Measurements from ENCODE around the gene MUC2.

The MUC2 gene

DNA sequence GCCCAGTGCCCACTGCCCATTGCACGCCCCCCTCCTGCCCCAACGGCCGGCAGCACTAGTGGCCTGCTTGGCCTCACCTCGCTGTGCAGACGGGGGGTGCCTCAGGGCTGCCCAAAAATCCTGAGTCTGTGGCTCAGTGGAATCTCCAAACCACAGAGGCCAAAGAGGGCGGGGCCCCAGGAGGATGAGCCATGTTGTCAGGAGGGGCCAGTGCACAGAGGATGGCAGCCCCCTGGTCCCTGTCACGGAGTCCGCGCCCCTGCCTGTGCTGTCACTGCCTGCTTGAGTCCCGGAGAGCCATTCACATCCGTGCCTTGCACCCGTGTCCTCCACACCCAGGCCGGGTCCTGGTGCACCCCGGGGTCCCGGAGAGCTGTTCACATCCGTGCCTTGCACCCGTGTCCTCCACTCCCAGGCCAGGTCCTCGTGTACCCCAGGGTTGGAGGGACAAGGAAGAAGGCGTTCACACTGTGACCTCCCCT, 46.7 kb downstream of the MUC2 start:
- no peak overlapping the region for H3K4me2 ChIP-seq (ENCODE audit: low read depth, low read length, poor library complexity, severe bottlenecking)
- no peaks in the 10 kb centered on the region for H3K4me1 ChIP-seq (ENCODE audit: insufficient read depth, low read length, poor library complexity, severe bottlenecking)
- no peaks in the 10 kb centered on the region for H3F3A ChIP-seq (ENCODE audit: low read depth)
- H3K36me3 ChIP-seq (ENCODE audit: insufficient read depth, low read length), result no peaks in the 10 kb centered on the region
- no peaks in the 10 kb centered on the region for H3K9me2 ChIP-seq (replicated peaks; ENCODE audit: low read depth, low read length)
- H3K79me2 ChIP-seq (ENCODE audit: insufficient read depth, low read length), result no peaks in the 10 kb centered on the region
- H3K4me3 ChIP-seq (ENCODE audit: low read length, poor library complexity, severe bottlenecking), result no peak overlapping the region
- H3K27me3 ChIP-seq (ENCODE audit: insufficient read depth, low read length, poor library complexity, severe bottlenecking), result no peaks in the 10 kb centered on the region
- no peak overlapping the region for H2AFZ ChIP-seq (ENCODE audit: low read length)
- TF ChIP-seq, protein P1, sequence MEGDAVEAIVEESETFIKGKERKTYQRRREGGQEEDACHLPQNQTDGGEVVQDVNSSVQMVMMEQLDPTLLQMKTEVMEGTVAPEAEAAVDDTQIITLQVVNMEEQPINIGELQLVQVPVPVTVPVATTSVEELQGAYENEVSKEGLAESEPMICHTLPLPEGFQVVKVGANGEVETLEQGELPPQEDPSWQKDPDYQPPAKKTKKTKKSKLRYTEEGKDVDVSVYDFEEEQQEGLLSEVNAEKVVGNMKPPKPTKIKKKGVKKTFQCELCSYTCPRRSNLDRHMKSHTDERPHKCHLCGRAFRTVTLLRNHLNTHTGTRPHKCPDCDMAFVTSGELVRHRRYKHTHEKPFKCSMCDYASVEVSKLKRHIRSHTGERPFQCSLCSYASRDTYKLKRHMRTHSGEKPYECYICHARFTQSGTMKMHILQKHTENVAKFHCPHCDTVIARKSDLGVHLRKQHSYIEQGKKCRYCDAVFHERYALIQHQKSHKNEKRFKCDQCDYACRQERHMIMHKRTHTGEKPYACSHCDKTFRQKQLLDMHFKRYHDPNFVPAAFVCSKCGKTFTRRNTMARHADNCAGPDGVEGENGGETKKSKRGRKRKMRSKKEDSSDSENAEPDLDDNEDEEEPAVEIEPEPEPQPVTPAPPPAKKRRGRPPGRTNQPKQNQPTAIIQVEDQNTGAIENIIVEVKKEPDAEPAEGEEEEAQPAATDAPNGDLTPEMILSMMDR (conservative IDR thresholded peaks at IDR 0.05; ENCODE audit: low read length), result no peak
- TF ChIP-seq EZH2phosphoT487 (IDR thresholded peaks at IDR 0.05; ENCODE audit: borderline replicate concordance), result no peak
- H3K9ac ChIP-seq (ENCODE audit: low read depth, low read length, poor library complexity, severe bottlenecking), result no peak overlapping the region
- H3K9me3 ChIP-seq (ENCODE audit: insufficient read depth, low read depth, low read length), result peaks cover 8% of the 10 kb centered on the region; the same call in 1 of the 2 replicates
- no peaks in the 10 kb centered on the region for H4K20me1 ChIP-seq (ENCODE audit: insufficient read depth, low read length, poor library complexity, severe bottlenecking)

DNA sequence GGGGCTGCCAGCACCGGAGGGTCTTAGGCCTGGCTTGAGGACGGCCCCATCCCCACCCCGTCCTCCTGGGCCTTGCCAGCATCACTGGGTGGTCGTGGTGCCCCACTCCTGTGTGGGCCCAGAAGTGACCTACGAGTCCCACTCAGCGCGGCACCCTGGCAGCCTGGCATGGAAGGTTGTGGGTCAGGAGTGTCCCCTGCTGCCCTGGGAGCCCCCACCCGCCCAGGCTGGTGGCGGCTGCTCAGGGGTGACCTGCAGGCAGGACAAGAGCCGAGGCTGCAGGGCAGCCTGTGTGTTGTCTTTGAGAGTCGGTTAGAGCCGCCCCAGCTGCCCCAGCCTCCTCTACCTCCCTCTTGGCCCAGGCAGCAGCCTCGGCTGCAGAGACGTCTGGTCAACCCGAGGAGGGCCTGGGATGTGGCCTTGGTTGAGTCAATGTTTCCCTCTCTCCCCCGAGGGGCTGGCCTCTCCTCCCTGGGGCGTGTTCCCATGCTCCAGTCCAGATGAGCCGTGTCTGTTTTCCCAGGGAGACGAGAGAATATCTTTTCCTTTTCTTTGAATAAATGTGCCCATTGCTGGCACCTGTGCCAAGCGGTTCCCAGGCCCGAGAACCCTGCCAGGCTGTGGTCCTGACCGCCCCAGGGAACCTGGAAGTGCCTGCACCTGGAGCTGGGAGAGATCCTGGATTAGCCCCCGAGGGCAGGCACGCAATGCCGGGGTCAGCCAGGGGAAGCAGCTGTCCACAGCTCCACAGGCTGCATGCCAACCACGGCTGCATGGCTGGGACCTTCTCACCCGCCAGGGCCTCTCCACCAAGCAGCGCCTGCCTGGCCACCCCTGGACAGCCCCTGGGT, 47.4 kb downstream of the MUC2 start:
- Histone ChIP-seq H4K20me1 (ENCODE audit: insufficient read depth, low read length, poor library complexity, severe bottlenecking) (no peaks in the 10 kb centered on the region), H3K27me3 (ENCODE audit: insufficient read depth, low read length, poor library complexity, severe bottlenecking) (no peaks in the 10 kb centered on the region), H3K4me3 (ENCODE audit: low read length, poor library complexity, severe bottlenecking) (no peak overlapping the region), H2AFZ (ENCODE audit: low read length) (no peak overlapping the region), H3F3A (ENCODE audit: low read depth) (no peaks in the 10 kb centered on the region), H3K79me2 (ENCODE audit: insufficient read depth, low read length) (no peaks in the 10 kb centered on the region), H3K36me3 (ENCODE audit: insufficient read depth, low read length) (no peaks in the 10 kb centered on the region), H3K9me3 (ENCODE audit: insufficient read depth, low read depth, low read length) (peaks cover 8% of the 10 kb centered on the region; the same call in 1 of the 2 replicates), H3K4me2 (ENCODE audit: low read depth, low read length, poor library complexity, severe bottlenecking) (no peak overlapping the region), H3K9ac (ENCODE audit: low read depth, low read length, poor library complexity, severe bottlenecking) (no peak overlapping the region), H3K9me2 (replicated peaks; ENCODE audit: low read depth, low read length) (no peaks in the 10 kb centered on the region), H3K4me1 (ENCODE audit: insufficient read depth, low read length, poor library complexity, severe bottlenecking) (no peaks in the 10 kb centered on the region)
- TF ChIP-seq, protein P1 (conservative IDR thresholded peaks at IDR 0.05; ENCODE audit: low read length), result no peak
- TF ChIP-seq EZH2phosphoT487 (IDR thresholded peaks at IDR 0.05; ENCODE audit: borderline replicate concordance), result no peak

DNA sequence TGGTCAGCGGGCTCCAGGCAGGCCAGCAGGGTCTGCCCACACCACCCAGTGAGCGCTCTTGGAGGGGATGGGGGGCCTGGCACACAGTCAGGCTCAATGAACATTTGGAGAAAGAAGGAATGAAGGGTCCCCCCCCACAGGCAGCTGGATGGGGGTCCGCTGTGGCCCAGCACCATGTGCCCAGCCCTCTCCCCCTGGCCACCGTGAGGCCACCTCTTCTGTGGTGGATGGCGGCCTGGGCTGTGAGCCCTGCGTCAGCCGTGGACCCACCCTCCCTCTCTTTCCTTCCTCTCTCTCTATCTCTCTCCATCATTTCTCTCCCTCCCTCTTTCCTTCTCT, 48.0 kb downstream of the MUC2 start:
- Histone ChIP-seq H4K20me1 (ENCODE audit: insufficient read depth, low read length, poor library complexity, severe bottlenecking) (no peaks in the 10 kb centered on the region), H3K4me2 (ENCODE audit: low read depth, low read length, poor library complexity, severe bottlenecking) (no peak overlapping the region), H3K27me3 (ENCODE audit: insufficient read depth, low read length, poor library complexity, severe bottlenecking) (no peaks in the 10 kb centered on the region), H2AFZ (ENCODE audit: low read length) (no peak overlapping the region), H3K9me3 (ENCODE audit: insufficient read depth, low read depth, low read length) (peaks cover 9% of the 10 kb centered on the region; the same call in 1 of the 2 replicates), H3K4me3 (ENCODE audit: low read length, poor library complexity, severe bottlenecking) (no peak overlapping the region), H3K79me2 (ENCODE audit: insufficient read depth, low read length) (no peaks in the 10 kb centered on the region), H3F3A (ENCODE audit: low read depth) (no peaks in the 10 kb centered on the region), H3K9ac (ENCODE audit: low read depth, low read length, poor library complexity, severe bottlenecking) (no peak overlapping the region), H3K36me3 (ENCODE audit: insufficient read depth, low read length) (no peaks in the 10 kb centered on the region), H3K4me1 (ENCODE audit: insufficient read depth, low read length, poor library complexity, severe bottlenecking) (no peaks in the 10 kb centered on the region), H3K9me2 (replicated peaks; ENCODE audit: low read depth, low read length) (no peaks in the 10 kb centered on the region)
- no peak for TF ChIP-seq EZH2phosphoT487 (IDR thresholded peaks at IDR 0.05; ENCODE audit: borderline replicate concordance)
- TF ChIP-seq, protein P1 (conservative IDR thresholded peaks at IDR 0.05; ENCODE audit: low read length), result no peak
